ENCODE measurements around the gene DSTYK.

DSTYK gene

GRCh38 chr1:205108464-205108863 lies 103.0 kb downstream of the DSTYK start:
- Histone ChIP-seq H3K36me3 (ENCODE audit: control insufficient read depth, low read depth, low read length) (peaks cover 30% of the 10 kb centered on the region), H3K27me3 (ENCODE audit: control insufficient read depth, insufficient read depth, low read length) (no peaks in the 10 kb centered on the region), H3K27ac (ENCODE audit: low read length) (no peak overlapping the region), H3K4me1 (ENCODE audit: control insufficient read depth, low read depth, low read length) (no peaks in the 10 kb centered on the region), H3K9ac (ENCODE audit: low read length) (no peak overlapping the region), H3K4me3 (ENCODE audit: low read length) (no peak overlapping the region), H3K9me3 (ENCODE audit: control insufficient read depth, low read depth, low read length) (no peaks in the 10 kb centered on the region)

- H3K9me3 ChIP-seq (ENCODE audit: control insufficient read depth, low read depth, low read length): no peaks in the 10 kb centered on the region
These were observed 104.2 kb downstream of the DSTYK start for GRCh38 chr1:205107327-205107726.

GRCh38 chr1:205102404-205102803 lies 109.1 kb downstream of the DSTYK start:
- Histone ChIP-seq H3K4me1 (ENCODE audit: control insufficient read depth, low read depth, low read length) (no peaks in the 10 kb centered on the region), H3K9ac (ENCODE audit: low read length) (no peak overlapping the region), H3K27me3 (ENCODE audit: control insufficient read depth, insufficient read depth, low read length) (no peaks in the 10 kb centered on the region), H3K9me3 (ENCODE audit: control insufficient read depth, low read depth, low read length) (no peaks in the 10 kb centered on the region), H3K4me3 (ENCODE audit: low read length) (no peak overlapping the region), H3K36me3 (ENCODE audit: control insufficient read depth, low read depth, low read length) (peaks cover 64% of the 10 kb centered on the region), H3K27ac (ENCODE audit: low read length) (no peak overlapping the region)

More at GRCh38 chr1:205107327-205107726, 104.2 kb downstream of the DSTYK start:
- H3K9ac ChIP-seq (ENCODE audit: low read length): no peak overlapping the region
- no peaks in the 10 kb centered on the region for H3K27me3 ChIP-seq (ENCODE audit: control insufficient read depth, insufficient read depth, low read length)
- no peak overlapping the region for H3K4me3 ChIP-seq (ENCODE audit: low read length)
- no peaks in the 10 kb centered on the region for H3K4me1 ChIP-seq (ENCODE audit: control insufficient read depth, low read depth, low read length)
- peaks cover 28% of the 10 kb centered on the region for H3K36me3 ChIP-seq (ENCODE audit: control insufficient read depth, low read depth, low read length)
- H3K27ac ChIP-seq (ENCODE audit: low read length): no peak overlapping the region

- no peaks in the 10 kb centered on the region for H3K4me1 ChIP-seq (ENCODE audit: control insufficient read depth, low read depth, low read length)
- peaks cover 85% of the 10 kb centered on the region for H3K36me3 ChIP-seq (ENCODE audit: control insufficient read depth, low read depth, low read length)
- H3K4me3 ChIP-seq (ENCODE audit: low read length): no peak overlapping the region
- no peak overlapping the region for H3K9ac ChIP-seq (ENCODE audit: low read length)
- no peaks in the 10 kb centered on the region for H3K9me3 ChIP-seq (ENCODE audit: control insufficient read depth, low read depth, low read length)
- H3K27ac ChIP-seq (ENCODE audit: low read length): no peak overlapping the region
- no peaks in the 10 kb centered on the region for H3K27me3 ChIP-seq (ENCODE audit: control insufficient read depth, insufficient read depth, low read length)
These were observed 113.3 kb downstream of the DSTYK start for GRCh38 chr1:205098242-205098641.

GRCh38 chr1:205095422-205095821 lies 116.1 kb downstream of the DSTYK start:
- Histone ChIP-seq H3K9ac (ENCODE audit: low read length) (no peak overlapping the region), H3K4me3 (ENCODE audit: low read length) (no peak overlapping the region), H3K27me3 (ENCODE audit: control insufficient read depth, insufficient read depth, low read length) (no peaks in the 10 kb centered on the region), H3K4me1 (ENCODE audit: control insufficient read depth, low read depth, low read length) (no peaks in the 10 kb centered on the region), H3K27ac (ENCODE audit: low read length) (no peak overlapping the region), H3K36me3 (ENCODE audit: control insufficient read depth, low read depth, low read length) (peaks cover 77% of the 10 kb centered on the region), H3K9me3 (ENCODE audit: control insufficient read depth, low read depth, low read length) (no peaks in the 10 kb centered on the region)

Measured in iPS-18a (cell line).